ENCODE measurements around the gene JPH2.

DNA sequence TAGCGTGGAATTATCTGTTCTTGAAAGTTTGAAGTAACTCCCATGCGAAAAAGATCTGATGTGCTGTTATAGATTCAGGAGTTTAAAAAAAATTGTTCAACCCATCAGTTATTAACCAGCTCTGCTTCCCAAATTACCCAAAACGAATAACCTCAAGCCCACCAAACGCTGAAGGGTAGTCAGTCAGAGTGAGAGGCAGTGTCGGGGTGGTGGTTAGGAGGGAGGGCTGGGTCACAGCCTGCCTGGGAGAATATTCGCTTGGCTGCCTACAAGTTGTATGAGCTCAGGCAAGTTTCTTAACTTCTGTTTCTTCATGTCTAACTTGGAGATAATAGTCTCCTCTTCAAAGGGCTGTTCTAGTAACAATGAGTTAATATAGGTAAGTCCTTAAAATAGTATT lies 114.6 kb downstream of the JPH2 start:
- TF ChIP-seq, protein P1, sequence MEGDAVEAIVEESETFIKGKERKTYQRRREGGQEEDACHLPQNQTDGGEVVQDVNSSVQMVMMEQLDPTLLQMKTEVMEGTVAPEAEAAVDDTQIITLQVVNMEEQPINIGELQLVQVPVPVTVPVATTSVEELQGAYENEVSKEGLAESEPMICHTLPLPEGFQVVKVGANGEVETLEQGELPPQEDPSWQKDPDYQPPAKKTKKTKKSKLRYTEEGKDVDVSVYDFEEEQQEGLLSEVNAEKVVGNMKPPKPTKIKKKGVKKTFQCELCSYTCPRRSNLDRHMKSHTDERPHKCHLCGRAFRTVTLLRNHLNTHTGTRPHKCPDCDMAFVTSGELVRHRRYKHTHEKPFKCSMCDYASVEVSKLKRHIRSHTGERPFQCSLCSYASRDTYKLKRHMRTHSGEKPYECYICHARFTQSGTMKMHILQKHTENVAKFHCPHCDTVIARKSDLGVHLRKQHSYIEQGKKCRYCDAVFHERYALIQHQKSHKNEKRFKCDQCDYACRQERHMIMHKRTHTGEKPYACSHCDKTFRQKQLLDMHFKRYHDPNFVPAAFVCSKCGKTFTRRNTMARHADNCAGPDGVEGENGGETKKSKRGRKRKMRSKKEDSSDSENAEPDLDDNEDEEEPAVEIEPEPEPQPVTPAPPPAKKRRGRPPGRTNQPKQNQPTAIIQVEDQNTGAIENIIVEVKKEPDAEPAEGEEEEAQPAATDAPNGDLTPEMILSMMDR (IDR thresholded peaks at IDR 0.05; ENCODE audit: low read depth, low read length, missing input control) = no peak
- TF ChIP-seq TAF1 (conservative IDR thresholded peaks at IDR 0.05) = no peak
- TF ChIP-seq YY1 (IDR thresholded peaks at IDR 0.05) = no peak
- no peak for TF ChIP-seq HNF4A (conservative IDR thresholded peaks at IDR 0.05)
- TF ChIP-seq, protein P2, sequence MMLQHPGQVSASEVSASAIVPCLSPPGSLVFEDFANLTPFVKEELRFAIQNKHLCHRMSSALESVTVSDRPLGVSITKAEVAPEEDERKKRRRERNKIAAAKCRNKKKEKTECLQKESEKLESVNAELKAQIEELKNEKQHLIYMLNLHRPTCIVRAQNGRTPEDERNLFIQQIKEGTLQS (IDR thresholded peaks at IDR 0.05) = no peak
- TF ChIP-seq, protein P3, sequence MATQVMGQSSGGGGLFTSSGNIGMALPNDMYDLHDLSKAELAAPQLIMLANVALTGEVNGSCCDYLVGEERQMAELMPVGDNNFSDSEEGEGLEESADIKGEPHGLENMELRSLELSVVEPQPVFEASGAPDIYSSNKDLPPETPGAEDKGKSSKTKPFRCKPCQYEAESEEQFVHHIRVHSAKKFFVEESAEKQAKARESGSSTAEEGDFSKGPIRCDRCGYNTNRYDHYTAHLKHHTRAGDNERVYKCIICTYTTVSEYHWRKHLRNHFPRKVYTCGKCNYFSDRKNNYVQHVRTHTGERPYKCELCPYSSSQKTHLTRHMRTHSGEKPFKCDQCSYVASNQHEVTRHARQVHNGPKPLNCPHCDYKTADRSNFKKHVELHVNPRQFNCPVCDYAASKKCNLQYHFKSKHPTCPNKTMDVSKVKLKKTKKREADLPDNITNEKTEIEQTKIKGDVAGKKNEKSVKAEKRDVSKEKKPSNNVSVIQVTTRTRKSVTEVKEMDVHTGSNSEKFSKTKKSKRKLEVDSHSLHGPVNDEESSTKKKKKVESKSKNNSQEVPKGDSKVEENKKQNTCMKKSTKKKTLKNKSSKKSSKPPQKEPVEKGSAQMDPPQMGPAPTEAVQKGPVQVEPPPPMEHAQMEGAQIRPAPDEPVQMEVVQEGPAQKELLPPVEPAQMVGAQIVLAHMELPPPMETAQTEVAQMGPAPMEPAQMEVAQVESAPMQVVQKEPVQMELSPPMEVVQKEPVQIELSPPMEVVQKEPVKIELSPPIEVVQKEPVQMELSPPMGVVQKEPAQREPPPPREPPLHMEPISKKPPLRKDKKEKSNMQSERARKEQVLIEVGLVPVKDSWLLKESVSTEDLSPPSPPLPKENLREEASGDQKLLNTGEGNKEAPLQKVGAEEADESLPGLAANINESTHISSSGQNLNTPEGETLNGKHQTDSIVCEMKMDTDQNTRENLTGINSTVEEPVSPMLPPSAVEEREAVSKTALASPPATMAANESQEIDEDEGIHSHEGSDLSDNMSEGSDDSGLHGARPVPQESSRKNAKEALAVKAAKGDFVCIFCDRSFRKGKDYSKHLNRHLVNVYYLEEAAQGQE (IDR thresholded peaks at IDR 0.05) = no peak
